ENCODE data around the gene ARHGAP26. TPM values are rescaled to one million over a fixed set of nuclear protein-coding genes. Genes with fewer than 3 reads are reported as not detected.

ARHGAP26 gene
- total RNA-seq, 1 donor from 2014 or later: 8.9 TPM

GRCh38 chr5:143213851-143214363, 443.7 kb downstream of the ARHGAP26 start:
- peaks cover 40% of the 10 kb centered on the region for H3K4me1 Mint-ChIP-seq
- H3K27ac Mint-ChIP-seq: no peak overlapping the region
- no peak overlapping the region for H3K4me3 Mint-ChIP-seq
- DNase-seq (ENCODE audit: low spot score in 2 of 2, unreplicated experiment in 2 of 2): no peak
- no peaks in the 10 kb centered on the region for H3K9me3 Mint-ChIP-seq
- no peaks in the 10 kb centered on the region for H3K27me3 Mint-ChIP-seq (ENCODE audit: low read depth)
- no peak for TF ChIP-seq CTCF (IDR thresholded peaks at IDR 0.05; ENCODE audit: unreplicated experiment)
- no peaks in the 10 kb centered on the region for H3K36me3 Mint-ChIP-seq

GRCh38 chr5:143214458-143214857, 444.3 kb downstream of the ARHGAP26 start:
- H3K36me3 Mint-ChIP-seq: no peaks in the 10 kb centered on the region
- H3K27ac Mint-ChIP-seq: no peak overlapping the region
- no peak overlapping the region for H3K4me3 Mint-ChIP-seq
- H3K27me3 Mint-ChIP-seq (ENCODE audit: low read depth): no peaks in the 10 kb centered on the region
- no peak for TF ChIP-seq CTCF (IDR thresholded peaks at IDR 0.05; ENCODE audit: unreplicated experiment)
- H3K4me1 Mint-ChIP-seq: peaks cover 40% of the 10 kb centered on the region
- H3K9me3 Mint-ChIP-seq: no peaks in the 10 kb centered on the region
- no peak for DNase-seq (ENCODE audit: low spot score in 2 of 2, unreplicated experiment in 2 of 2)

GRCh38 chr5:143214890-143215289, 444.7 kb downstream of the ARHGAP26 start:
- peaks cover 40% of the 10 kb centered on the region for H3K4me1 Mint-ChIP-seq

GRCh38 chr5:143215690-143216089, 445.5 kb downstream of the ARHGAP26 start:
- Mint-ChIP-seq H3K27me3 (ENCODE audit: low read depth) (no peaks in the 10 kb centered on the region), H3K4me1 (peaks cover 42% of the 10 kb centered on the region), H3K36me3 (no peaks in the 10 kb centered on the region), H3K9me3 (no peaks in the 10 kb centered on the region), H3K27ac (no peak overlapping the region), H3K4me3 (no peak overlapping the region)
- DNase-seq (ENCODE audit: low spot score in 2 of 2, unreplicated experiment in 2 of 2): no peak
- no peak for TF ChIP-seq CTCF (IDR thresholded peaks at IDR 0.05; ENCODE audit: unreplicated experiment)

More at GRCh38 chr5:143214890-143215289, 444.7 kb downstream of the ARHGAP26 start:
- TF ChIP-seq CTCF (IDR thresholded peaks at IDR 0.05; ENCODE audit: unreplicated experiment): no peak
- Mint-ChIP-seq H3K27ac (no peak overlapping the region), H3K9me3 (no peaks in the 10 kb centered on the region), H3K36me3 (no peaks in the 10 kb centered on the region), H3K27me3 (ENCODE audit: low read depth) (no peaks in the 10 kb centered on the region), H3K4me3 (no peak overlapping the region)
- DNase-seq (ENCODE audit: low spot score in 2 of 2, unreplicated experiment in 2 of 2): no peak

GRCh38 chr5:143216211-143216610, 446.0 kb downstream of the ARHGAP26 start:
- peaks cover 47% of the 10 kb centered on the region for H3K4me1 Mint-ChIP-seq
- H3K4me3 Mint-ChIP-seq: no peak overlapping the region
- no peak for DNase-seq (ENCODE audit: low spot score in 2 of 2, unreplicated experiment in 2 of 2)
- H3K36me3 Mint-ChIP-seq: no peaks in the 10 kb centered on the region
- no peak for TF ChIP-seq CTCF (IDR thresholded peaks at IDR 0.05; ENCODE audit: unreplicated experiment)
- no peaks in the 10 kb centered on the region for H3K9me3 Mint-ChIP-seq
- H3K27ac Mint-ChIP-seq: no peak overlapping the region
- H3K27me3 Mint-ChIP-seq (ENCODE audit: low read depth): no peaks in the 10 kb centered on the region

Data from mesothelial cell of epicardium (in vitro differentiated cells).